ENCODE data around the gene KIF3C.

The KIF3C gene

GRCh38 chr2:25894135-25894830 lies 88.0 kb downstream of the KIF3C start:
- Histone ChIP-seq H3K36me3 (ENCODE audit: control insufficient read depth in 2 of 2, insufficient read depth in 1 of 2, low read length in 2 of 2) (no peaks in the 10 kb centered on the region), H3K9me3 (ENCODE audit: control insufficient read depth, insufficient read depth, low read depth, low read length) (no peaks in the 10 kb centered on the region), H3K27ac (ENCODE audit: extremely low read depth, low read depth, low read length) (no peak overlapping the region), H3K4me3 (ENCODE audit: low read depth, low read length) (no peak overlapping the region), H3K4me1 (ENCODE audit: control insufficient read depth, insufficient read depth, low read length) (no peaks in the 10 kb centered on the region)
- CTCF ChIA-PET, result interaction anchor here (1.0 kb wide), 1 partner anchor 16 kb away, joined by 4 read pairs; the partner anchor contains the start of gene ASXL2
- POLR2A ChIA-PET, result interaction anchor here (1.2 kb wide), 1 partner anchor 16 kb away, joined by 4 read pairs; the partner anchor contains the start of gene ASXL2
- TF ChIP-seq ZNF174 (tag by site-specific recombination; IDR thresholded peaks at IDR 0.05), result no peak
- TF ChIP-seq ZNF837 (tag by site-specific recombination; IDR thresholded peaks at IDR 0.05), result no peak
- TF ChIP-seq ZBTB17 (tag by site-specific recombination; IDR thresholded peaks at IDR 0.05), result peak; percentile 27; the same call in 1 of the 2 replicates
- peak; percentile 19; the same call in 1 of the 2 replicates for TF ChIP-seq ZNF341 (tag by site-specific recombination; IDR thresholded peaks at IDR 0.05; ENCODE audit: low read depth)
- no peak for TF ChIP-seq ZSCAN16 (tag by site-specific recombination; IDR thresholded peaks at IDR 0.05)
- no peak for TF ChIP-seq ZNF266 (tag by site-specific recombination; IDR thresholded peaks at IDR 0.05; ENCODE audit: low read depth)

GRCh38 chr2:25891672-25892071 lies 90.6 kb downstream of the KIF3C start:
- Histone ChIP-seq H3K4me1 (ENCODE audit: control insufficient read depth, insufficient read depth, low read length) (no peaks in the 10 kb centered on the region), H3K4me3 (ENCODE audit: low read depth, low read length) (no peak overlapping the region), H3K9me3 (ENCODE audit: control insufficient read depth, insufficient read depth, low read depth, low read length) (no peaks in the 10 kb centered on the region), H3K27ac (ENCODE audit: extremely low read depth, low read depth, low read length) (no peak overlapping the region), H3K36me3 (ENCODE audit: control insufficient read depth in 2 of 2, insufficient read depth in 1 of 2, low read length in 2 of 2) (no peaks in the 10 kb centered on the region)
- POLR2A ChIA-PET, result no interaction called here
- TF ChIP-seq ZNF404 (tag by site-specific recombination; IDR thresholded peaks at IDR 0.05), result no peak
- TF ChIP-seq YY2 (tag by site-specific recombination; IDR thresholded peaks at IDR 0.05), result no peak
- no peak for TF ChIP-seq ZNF513 (tag by site-specific recombination; IDR thresholded peaks at IDR 0.05)
- no peak for TF ChIP-seq BCL6B (tag by site-specific recombination; IDR thresholded peaks at IDR 0.05)
- no peak for TF ChIP-seq IKZF3 (tag by site-specific recombination; IDR thresholded peaks at IDR 0.05)
- TF ChIP-seq ZNF23 (tag by site-specific recombination; IDR thresholded peaks at IDR 0.05; ENCODE audit: borderline replicate concordance), result no peak
- no peak for TF ChIP-seq ZBTB6 (tag by site-specific recombination; IDR thresholded peaks at IDR 0.05)
- TF ChIP-seq ZNF571 (tag by site-specific recombination; IDR thresholded peaks at IDR 0.05), result no peak
- no peak for TF ChIP-seq INSM2 (tag by site-specific recombination; IDR thresholded peaks at IDR 0.05)
- no peak for TF ChIP-seq ZNF223 (tag by site-specific recombination; IDR thresholded peaks at IDR 0.05)
- no peak for TF ChIP-seq ZNF10 (tag by site-specific recombination; IDR thresholded peaks at IDR 0.05)
- no peak for TF ChIP-seq ZNF112 (tag by site-specific recombination; IDR thresholded peaks at IDR 0.05)
- TF ChIP-seq TCF7L2 (IDR thresholded peaks at IDR 0.05; ENCODE audit: borderline replicate concordance, low read depth, low read length), result no peak
- CTCF ChIA-PET, result interaction anchor here (0.6 to 1.2 kb wide), 2 partner anchors 59 to 574 kb away, joined by 4 read pairs; no protein-coding TSS in a partner anchor

Data from HEK293 (cell line).